HepG2 (cell line): ENCODE data around the gene RBPMS2. TPM values are rescaled to one million over a fixed set of nuclear protein-coding genes. Genes with fewer than 3 reads are reported as not detected.

Source experiments
- ATAC-seq: fragments of 200-7000 bp; cut with Tn5 transposase; 3 replicates; pipeline ENCODE4 v1.9.1; 2020; ENCODE audit warnings: mild to moderate bottlenecking, moderate library complexity
- BruUV-seq: library from RNA; stranded (reverse); fragments of 400-500 nt; replicated peaks from 2 replicates; lab custom pipeline; 2021; lab: Mats Ljungman, UMichigan
- CTCF ChIA-PET: fragments of 300-600 bp; formaldehyde crosslinking; extraction: SDS; loops from one replicate; lab custom pipeline; 2021; ENCODE audit warnings: low total read pairs, inconsistent platforms, low intra/inter-chr PET ratio; lab: Yijun Ruan, JAX
- POLR2A ChIA-PET: fragments of 350-600 bp; sonication (Branson Sonifier 250); formaldehyde crosslinking; loops from one replicate; lab custom pipeline; 2020; ENCODE audit warnings: antibody characterized with exemption, inconsistent platforms; lab: Yijun Ruan, JAX
- DNase-seq: peaks from one replicate; pipeline ENCODE4 v3.0.0-alpha.2; 2015; ENCODE audit warnings: low spot score
- FAIRE-seq: peaks from 3 replicates; lab custom pipeline; 2011; peaks lifted over from hg19 to GRCh38; lab: Jason Lieb, UNC
- H2AFZ ChIP-seq: one replicate; pipeline ENCODE4 v1.6.1; 2011; ENCODE audit warnings: low read length, inconsistent platforms
- H3K27ac ChIP-seq: fragments of 300-600 bp; 3 replicates; pipeline ENCODE4 v1.8.0; 2011; ENCODE audit warnings: mixed run types, mild to moderate bottlenecking, mixed read lengths, low read length, inconsistent platforms; ENCODE audit not compliant: insufficient read depth; ENCODE audit errors: extremely low read length
- H3K27me3 ChIP-seq, 2 experiments: fragments of 200-600 bp in 1 of 2; 2 replicates in 1 of 2; 3 replicates in 1 of 2; pipeline versions ENCODE4 v1.6.0 to v1.8.0; 2011; ENCODE audit warnings: low read length in 2 of 2, mild to moderate bottlenecking in 2 of 2, moderate library complexity in 2 of 2, inconsistent platforms in 1 of 2; ENCODE audit not compliant: insufficient read depth in 2 of 2, control insufficient read depth in 1 of 2
- H3K36me3 ChIP-seq, 2 experiments: fragments of 200-600 bp in 1 of 2; replicated peaks in 1 of 2; 2 replicates in 1 of 2; 3 replicates in 1 of 2; pipeline versions ENCODE4 v1.5.1 to v1.8.0; 2011; ENCODE audit warnings: low read length in 2 of 2, inconsistent platforms in 1 of 2; ENCODE audit not compliant: insufficient read depth in 2 of 2, control insufficient read depth in 1 of 2
- H3K4me1 ChIP-seq: 2 replicates; pipeline ENCODE4 v1.5.1; 2012; ENCODE audit warnings: low read length, inconsistent platforms; ENCODE audit not compliant: insufficient read depth
- H3K4me2 ChIP-seq: 2 replicates; pipeline ENCODE4 v1.6.0; 2011; ENCODE audit warnings: low read depth, low read length, inconsistent platforms
- H3K4me3 ChIP-seq, 3 experiments: fragments of 200-600 bp in 1 of 3; sonication (generic), shearing (Covaris generic) in 1 of 3; replicated peaks in 1 of 3; 2 replicates each; pipeline ENCODE4 v1.5.1; 2011 to 2016; ENCODE audit warnings: low read length in 3 of 3, inconsistent platforms in 2 of 3, low read depth in 2 of 3, mild to moderate bottlenecking in 2 of 3, control low read depth in 1 of 3, mixed read lengths in 1 of 3; ENCODE audit not compliant: insufficient read depth in 1 of 3
- H3K79me2 ChIP-seq: one replicate; pipeline ENCODE4 v1.6.1; 2011; ENCODE audit warnings: low read length, inconsistent platforms; ENCODE audit not compliant: insufficient read depth
- H3K9ac ChIP-seq: 2 replicates; pipeline ENCODE4 v1.6.0; 2011; ENCODE audit warnings: mild to moderate bottlenecking, low read depth, low read length, inconsistent platforms; ENCODE audit not compliant: insufficient read depth
- H3K9me3 ChIP-seq: 2 replicates; pipeline ENCODE4 v1.5.1; 2012; ENCODE audit warnings: mild to moderate bottlenecking, low read length
- H4K20me1 ChIP-seq: 2 replicates; pipeline ENCODE4 v1.6.0; 2011; ENCODE audit warnings: inconsistent platforms, mild to moderate bottlenecking, low read length, moderate library complexity; ENCODE audit not compliant: insufficient read depth
- ADNP ChIP-seq: sonication (generic); formaldehyde crosslinking; IDR thresholded peaks from 2 replicates; pipeline ENCODE4 v1.4.0; 2020; ENCODE audit warnings: missing genetic modification reagents
- ARHGAP35 ChIP-seq: sonication (generic); formaldehyde crosslinking; IDR thresholded peaks from 2 replicates; pipeline ENCODE4 v1.9.0; 2022; ENCODE audit warnings: mild to moderate bottlenecking, inconsistent platforms, moderate library complexity, missing genetic modification reagents, borderline replicate concordance
- ATF6 ChIP-seq: sonication (generic); formaldehyde crosslinking; conservative IDR thresholded peaks from 2 replicates; pipeline ENCODE4 v1.4.0; 2020; ENCODE audit warnings: missing genetic modification reagents
- FUBP1 ChIP-seq: sonication (generic); formaldehyde crosslinking; IDR thresholded peaks from 2 replicates; pipeline ENCODE4 v1.5.1; 2020; ENCODE audit warnings: missing genetic modification reagents, mild to moderate bottlenecking, borderline replicate concordance
- PLSCR1 ChIP-seq: sonication (generic); formaldehyde crosslinking; IDR thresholded peaks from 2 replicates; pipeline ENCODE4 v1.5.0; 2020; ENCODE audit warnings: missing genetic modification reagents, mild to moderate bottlenecking, borderline replicate concordance
- UBTF ChIP-seq: sonication (generic); formaldehyde crosslinking; IDR thresholded peaks from 2 replicates; pipeline ENCODE4 v1.4.0; 2020; ENCODE audit warnings: mild to moderate bottlenecking, missing genetic modification reagents
- ZFP36 ChIP-seq: fragments of 150-350 bp; IDR thresholded peaks from 2 replicates; pipeline ENCODE4 v1.6.1; 2018; ENCODE audit warnings: borderline replicate concordance, low read length, low read depth; ENCODE audit not compliant: partially characterized antibody
- ZFP36L2 ChIP-seq: sonication (generic); formaldehyde crosslinking; IDR thresholded peaks from 2 replicates; pipeline ENCODE4 v1.4.0; 2020; ENCODE audit warnings: missing genetic modification reagents
- ZNF580 ChIP-seq: IDR thresholded peaks from 2 replicates; pipeline ENCODE4 v1.6.1; 2016; ENCODE audit warnings: low read depth, borderline replicate concordance
- ZNF709 ChIP-seq: sonication (generic); formaldehyde crosslinking; IDR thresholded peaks from 2 replicates; pipeline ENCODE4 v1.5.0; 2020; ENCODE audit warnings: mild to moderate bottlenecking, missing genetic modification reagents
- ZNF781 ChIP-seq: sonication (generic); formaldehyde crosslinking; IDR thresholded peaks from 2 replicates; pipeline ENCODE4 v1.5.1; 2020; ENCODE audit warnings: borderline replicate concordance, mild to moderate bottlenecking, missing genetic modification reagents; ENCODE audit errors: not compliant biosample characterization
- WGBS: methylation state at CpG from one replicate; pipeline ENCODE4 v1.1.6; 2017; ENCODE audit warnings: low lambda C conversion rate; 5-methylcytosine and 5-hydroxymethylcytosine counted together
- in situ Hi-C: cut with HindIII; loops from 2 replicates; pipeline ENCODE4 v1.10.0; 2017; ENCODE audit warnings: low pct_unique_long_range_greater_than_20kb; ENCODE audit not compliant: extremely low pct_ligation_motif_present
- intact Hi-C: fragments of 100-400 bp; cut with micrococcal nuclease; formaldehyde crosslinking; loops from one replicate; pipeline ENCODE4 v1.10.0; 2022; ENCODE audit not compliant: unreplicated experiment
- polyA plus RNA-seq, 8 experiments: library from polyadenylated mRNA; depleted of rRNA in 3 of 8; stranded (reverse) in 7 of 8; unstranded in 1 of 8; fragments of >200 nt; fragmentation: Illumina TruSeq in 4 of 8; extraction: Trizol in 4 of 8; gene quantifications; 2 replicates each; pipeline versions ENCODE4 v1.2.1 to v1.2.3, GENCODE V29; 2011 to 2016; ENCODE audit warnings: low read depth in 4 of 8, missing spikeins in 1 of 8, mixed read lengths in 1 of 8; ENCODE audit not compliant: insufficient read depth in 1 of 8
- total RNA-seq, 5 experiments: library from RNA; depleted of rRNA; stranded (reverse); fragments of >200 nt; fragmentation: Illumina TruSeq; extraction: Trizol; gene quantifications; 2 replicates each; pipeline ENCODE4 v1.2.3, GENCODE V29; 2016; ENCODE audit warnings: low read depth in 1 of 5

RBPMS2 gene
- total and polyA plus RNA-seq, 2 of the 13 experiments (the other 11 are each of a cell fraction or from before 2014, with no cell fraction given), result 0.08 TPM; not detected in 1

- H3K9me3 ChIP-seq, result no peaks in the 10 kb centered on the region
- H2AFZ ChIP-seq, result no peak overlapping the region
- H3K9ac ChIP-seq, result peak overlapping the region; percentile 79
- H3K27ac ChIP-seq, result peak overlapping the region; percentile 93
- BruUV-seq, result TSS peak; percentile 71
- H3K79me2 ChIP-seq, result peaks cover 15% of the 10 kb centered on the region
- H3K36me3 ChIP-seq, result peaks cover 3 to 14% of the 10 kb centered on the region in 2 experiments; a peak in 3 of 5 replicates
- H3K4me1 ChIP-seq, result peaks cover 24% of the 10 kb centered on the region
- no peak for DNase-seq
- WGBS, result 7% methylated on average over 12 of the region's 17 CpGs
- intact Hi-C loops, result no loop called here
- POLR2A ChIA-PET, result interaction anchor here (0.7 to 2.3 kb wide), 7 partner anchors 8 to 92 kb away, joined by 3 to 23 read pairs (median 5); partner anchors contain the start of gene PLEKHO2
- no peaks in the 10 kb centered on the region; a peak in 1 of 5 replicates for H3K27me3 ChIP-seq
- no peak for FAIRE-seq
- H3K4me3 ChIP-seq, result peak overlapping the region; percentile 70 to 92 (median 79)
- H3K4me2 ChIP-seq, result peak overlapping the region; percentile 99
- in situ Hi-C loops, result no loop called here
- ATAC-seq, result peak; percentile 9
- CTCF ChIA-PET, result no interaction called here
- H4K20me1 ChIP-seq, result no peaks in the 10 kb centered on the region
- TF ChIP-seq ZNF709 (CRISPR knock-in tag) (0 out of 2 replicates have a peak, but pooled peaks have one; percentile 18), FUBP1 (CRISPR knock-in tag) (no peak), ATF6 (no peak), ARHGAP35 (CRISPR knock-in tag) (0 out of 2 replicates have a peak, but pooled peaks have one; percentile 11), PLSCR1 (CRISPR knock-in tag) (no peak), ZFP36L2 (CRISPR knock-in tag) (no peak), UBTF (CRISPR knock-in tag) (no peak), ZNF781 (CRISPR knock-in tag) (no peak), ADNP (CRISPR knock-in tag) (no peak), ZFP36 (no peak), ZNF580 (no peak)
Measured at GRCh38 chr15:64824929-64825430, 49.6 kb upstream of the RBPMS2 start.
